ENCODE results near the gene DENND4B.

DNA sequence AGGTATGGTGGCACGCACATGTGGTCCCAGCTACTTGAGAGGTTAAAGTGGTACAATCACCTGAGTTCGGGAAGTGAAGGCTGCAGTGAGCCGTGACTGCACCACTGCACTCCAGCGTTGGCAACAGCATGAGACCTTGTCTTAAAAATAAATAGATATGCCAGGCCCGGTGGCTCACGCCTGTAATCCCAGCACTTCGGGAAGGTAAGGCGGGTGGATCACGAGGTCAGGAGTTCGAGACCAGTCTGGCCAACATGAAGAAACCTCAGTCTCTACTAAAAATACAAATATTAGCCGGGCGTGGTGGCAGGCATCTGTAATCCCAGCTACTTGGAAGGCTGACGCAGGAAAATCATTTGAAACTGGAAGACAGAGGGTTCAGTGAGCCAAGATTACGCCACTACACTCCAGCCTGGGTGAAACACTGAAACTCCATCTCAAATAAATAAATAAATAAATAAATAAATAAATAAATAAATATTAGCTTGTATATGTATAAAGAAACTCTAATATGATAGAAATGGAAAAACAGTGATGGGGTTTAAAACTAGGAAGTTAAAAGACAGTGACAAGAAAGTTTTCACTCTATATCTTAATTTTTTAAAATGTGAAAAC lies 42.6 kb downstream of the DENND4B start:
- TF ChIP-seq SP1 (IDR thresholded peaks at IDR 0.05) (no peak), ARNT (IDR thresholded peaks at IDR 0.05) (no peak)
